Measurements from ENCODE around the gene SIAH2. TPM values are rescaled to one million over a fixed set of nuclear protein-coding genes. Genes with fewer than 3 reads are reported as not detected.

SIAH2 gene
- total and polyA plus RNA-seq, 2 of the 8 experiments (the other 6 are each of a cell fraction or from before 2014, with no cell fraction given) = 23.9 to 34.2 TPM

- TF ChIP-seq CHD7 (IDR thresholded peaks at IDR 0.05; ENCODE audit: insufficient replicate concordance, low read length) (no peak), NANOG (IDR thresholded peaks at IDR 0.05; ENCODE audit: insufficient read depth, low read depth, low read length, poor library complexity, severe bottlenecking) (no peak), BRCA1 (IDR thresholded peaks at IDR 0.05; ENCODE audit: low read depth, low read length) (no peak), GABPA (IDR thresholded peaks at IDR 0.05; ENCODE audit: borderline replicate concordance, insufficient read depth, low read length) (no peak), ZNF274 (IDR thresholded peaks at IDR 0.05; ENCODE audit: borderline replicate concordance, extremely low read depth, low read length) (no peak), MAFK (IDR thresholded peaks at IDR 0.05; ENCODE audit: low read depth, low read length) (no peak), E2F6 (IDR thresholded peaks at IDR 0.05) (no peak)
These were observed 42.4 kb upstream of the SIAH2 start (continued) for GRCh38 chr3:150805354-150805753.
